Measurements from ENCODE around the gene NKX6-1.

NKX6-1 gene

DNA sequence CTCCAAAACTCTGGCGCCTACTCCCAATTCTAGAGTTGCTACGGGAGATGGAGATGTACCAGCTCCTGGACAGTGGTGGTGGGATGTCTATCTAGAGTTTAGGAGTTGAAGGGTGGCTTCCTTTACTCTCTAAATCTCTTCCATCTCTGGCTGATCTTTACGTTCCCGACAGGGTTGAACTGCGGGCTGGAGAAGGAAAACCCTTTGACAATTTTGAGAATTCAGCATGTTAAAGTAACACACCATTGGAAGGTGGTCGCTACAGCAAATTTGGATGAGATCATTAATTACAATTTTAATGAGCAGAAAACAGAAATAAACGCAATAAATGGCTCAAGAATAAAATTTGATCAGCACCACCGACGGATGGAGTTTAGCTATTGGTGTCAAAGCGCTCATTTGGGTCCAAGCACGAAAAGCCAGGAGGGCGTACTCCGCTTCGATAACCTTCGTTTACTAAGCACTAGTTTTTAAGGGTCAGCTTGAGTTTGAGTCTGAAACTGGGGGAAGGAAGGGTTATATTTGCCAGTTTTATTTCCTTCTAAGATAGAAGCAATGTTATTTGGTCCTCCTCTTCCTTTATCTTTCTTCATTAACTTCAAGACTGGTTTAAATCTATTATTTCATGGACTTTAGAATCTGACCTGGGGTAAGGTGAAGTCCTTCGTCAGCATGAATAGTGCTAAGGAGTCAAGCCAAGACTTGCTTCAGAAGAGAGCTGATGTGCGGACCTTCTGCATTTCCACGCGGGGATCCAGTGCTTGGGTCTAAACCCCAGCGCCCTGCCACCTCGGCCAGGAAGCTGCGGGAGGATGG lies 1.5 kb upstream of the NKX6-1 start:
- no peak overlapping the region for H3K27ac ChIP-seq (ENCODE audit: poor library complexity, severe bottlenecking)
- ATAC-seq (ENCODE audit: low read depth) (no peak), DNase-seq (ENCODE audit: low spot score) (no peak)
- no peaks in the 10 kb centered on the region for H3K36me3 ChIP-seq (ENCODE audit: low read depth)
- no peaks in the 10 kb centered on the region for H3K4me1 ChIP-seq (ENCODE audit: insufficient read depth, poor library complexity, severe bottlenecking)
- H3K27me3 ChIP-seq (ENCODE audit: insufficient read depth, poor library complexity, severe bottlenecking), result peaks cover 100% of the 10 kb centered on the region
- H3K9me3 ChIP-seq (ENCODE audit: severe bottlenecking), result no peaks in the 10 kb centered on the region
- TF ChIP-seq, protein P1, sequence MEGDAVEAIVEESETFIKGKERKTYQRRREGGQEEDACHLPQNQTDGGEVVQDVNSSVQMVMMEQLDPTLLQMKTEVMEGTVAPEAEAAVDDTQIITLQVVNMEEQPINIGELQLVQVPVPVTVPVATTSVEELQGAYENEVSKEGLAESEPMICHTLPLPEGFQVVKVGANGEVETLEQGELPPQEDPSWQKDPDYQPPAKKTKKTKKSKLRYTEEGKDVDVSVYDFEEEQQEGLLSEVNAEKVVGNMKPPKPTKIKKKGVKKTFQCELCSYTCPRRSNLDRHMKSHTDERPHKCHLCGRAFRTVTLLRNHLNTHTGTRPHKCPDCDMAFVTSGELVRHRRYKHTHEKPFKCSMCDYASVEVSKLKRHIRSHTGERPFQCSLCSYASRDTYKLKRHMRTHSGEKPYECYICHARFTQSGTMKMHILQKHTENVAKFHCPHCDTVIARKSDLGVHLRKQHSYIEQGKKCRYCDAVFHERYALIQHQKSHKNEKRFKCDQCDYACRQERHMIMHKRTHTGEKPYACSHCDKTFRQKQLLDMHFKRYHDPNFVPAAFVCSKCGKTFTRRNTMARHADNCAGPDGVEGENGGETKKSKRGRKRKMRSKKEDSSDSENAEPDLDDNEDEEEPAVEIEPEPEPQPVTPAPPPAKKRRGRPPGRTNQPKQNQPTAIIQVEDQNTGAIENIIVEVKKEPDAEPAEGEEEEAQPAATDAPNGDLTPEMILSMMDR (IDR thresholded peaks at IDR 0.05; ENCODE audit: poor library complexity, severe bottlenecking), result no peak
- no peak overlapping the region for H3K4me3 ChIP-seq (ENCODE audit: severe bottlenecking)

DNA sequence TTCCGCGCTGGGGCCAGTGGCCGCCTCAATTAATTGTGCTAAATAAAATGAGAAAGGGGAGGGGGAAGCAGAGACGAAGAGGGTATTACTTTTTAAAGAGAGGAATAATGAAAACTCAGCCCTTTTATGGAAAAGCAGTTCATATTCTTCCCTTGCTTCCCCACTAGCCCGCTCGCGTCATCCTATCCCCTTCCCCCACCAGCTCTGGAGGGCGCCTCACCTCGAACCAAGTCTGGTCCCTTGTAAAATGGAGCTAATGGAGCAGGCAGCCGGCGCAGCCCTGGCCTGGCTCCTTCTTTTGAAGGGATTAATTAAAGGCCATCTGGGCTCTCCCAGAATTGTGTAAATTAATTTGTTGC lies 511 bp upstream of the NKX6-1 start:
- no peak overlapping the region for H3K27ac ChIP-seq (ENCODE audit: poor library complexity, severe bottlenecking)
- H3K36me3 ChIP-seq (ENCODE audit: low read depth), result no peaks in the 10 kb centered on the region
- H3K4me3 ChIP-seq (ENCODE audit: severe bottlenecking), result no peak overlapping the region
- no peaks in the 10 kb centered on the region for H3K4me1 ChIP-seq (ENCODE audit: insufficient read depth, poor library complexity, severe bottlenecking)
- no peak for ATAC-seq (ENCODE audit: low read depth)
- TF ChIP-seq, protein P1 (IDR thresholded peaks at IDR 0.05; ENCODE audit: poor library complexity, severe bottlenecking), result no peak
- no peaks in the 10 kb centered on the region for H3K9me3 ChIP-seq (ENCODE audit: severe bottlenecking)
- H3K27me3 ChIP-seq (ENCODE audit: insufficient read depth, poor library complexity, severe bottlenecking), result peaks cover 100% of the 10 kb centered on the region
- no peak for DNase-seq (ENCODE audit: low spot score)

DNA sequence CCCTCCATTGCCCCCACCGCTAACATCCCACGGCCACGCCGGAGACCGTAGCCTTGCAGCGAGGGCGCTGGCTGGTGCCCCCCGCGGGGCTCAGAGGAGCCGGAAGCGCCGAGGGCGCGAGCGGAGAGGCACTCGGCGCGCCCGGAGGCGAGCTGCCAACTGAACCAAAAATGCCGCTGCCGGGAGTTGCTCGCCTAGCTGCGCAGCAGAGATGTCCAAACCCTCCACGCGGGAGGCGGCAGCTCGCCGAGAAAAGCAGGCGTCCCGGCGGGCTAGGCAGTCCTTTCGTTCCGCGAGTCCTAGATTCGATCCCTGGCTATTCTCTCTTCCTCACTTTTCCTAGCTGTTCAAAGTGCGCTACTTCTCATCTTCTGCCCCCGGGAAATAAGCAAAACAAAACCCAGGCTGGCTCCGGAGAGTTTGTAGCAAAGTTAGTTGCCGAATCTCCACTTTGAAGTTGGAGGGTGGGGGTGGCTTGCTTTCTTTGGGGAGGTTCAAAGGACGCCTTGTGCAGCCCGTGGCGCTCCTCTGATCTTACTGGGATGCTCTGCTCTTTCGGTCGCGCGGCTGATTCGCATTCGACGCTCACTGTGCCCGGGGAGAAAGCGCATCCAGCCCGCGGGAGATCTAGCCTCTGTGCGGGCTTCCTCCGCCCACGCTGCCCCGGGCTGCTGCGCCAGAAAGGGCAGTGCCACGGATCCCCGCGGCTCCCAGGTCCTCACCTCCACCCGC lies 723 bp downstream of the NKX6-1 start:
- no peaks in the 10 kb centered on the region for H3K9me3 ChIP-seq (ENCODE audit: severe bottlenecking)
- no peaks in the 10 kb centered on the region for H3K36me3 ChIP-seq (ENCODE audit: low read depth)
- no peak overlapping the region for H3K27ac ChIP-seq (ENCODE audit: poor library complexity, severe bottlenecking)
- peak; percentile 28 for ATAC-seq (ENCODE audit: low read depth)
- TF ChIP-seq, protein P1 (IDR thresholded peaks at IDR 0.05; ENCODE audit: poor library complexity, severe bottlenecking), result no peak
- H3K4me1 ChIP-seq (ENCODE audit: insufficient read depth, poor library complexity, severe bottlenecking), result no peaks in the 10 kb centered on the region
- H3K27me3 ChIP-seq (ENCODE audit: insufficient read depth, poor library complexity, severe bottlenecking), result peaks cover 100% of the 10 kb centered on the region
- peak overlapping the region; percentile 10 for H3K4me3 ChIP-seq (ENCODE audit: severe bottlenecking)
- DNase-seq (ENCODE audit: low spot score), result no peak

DNA sequence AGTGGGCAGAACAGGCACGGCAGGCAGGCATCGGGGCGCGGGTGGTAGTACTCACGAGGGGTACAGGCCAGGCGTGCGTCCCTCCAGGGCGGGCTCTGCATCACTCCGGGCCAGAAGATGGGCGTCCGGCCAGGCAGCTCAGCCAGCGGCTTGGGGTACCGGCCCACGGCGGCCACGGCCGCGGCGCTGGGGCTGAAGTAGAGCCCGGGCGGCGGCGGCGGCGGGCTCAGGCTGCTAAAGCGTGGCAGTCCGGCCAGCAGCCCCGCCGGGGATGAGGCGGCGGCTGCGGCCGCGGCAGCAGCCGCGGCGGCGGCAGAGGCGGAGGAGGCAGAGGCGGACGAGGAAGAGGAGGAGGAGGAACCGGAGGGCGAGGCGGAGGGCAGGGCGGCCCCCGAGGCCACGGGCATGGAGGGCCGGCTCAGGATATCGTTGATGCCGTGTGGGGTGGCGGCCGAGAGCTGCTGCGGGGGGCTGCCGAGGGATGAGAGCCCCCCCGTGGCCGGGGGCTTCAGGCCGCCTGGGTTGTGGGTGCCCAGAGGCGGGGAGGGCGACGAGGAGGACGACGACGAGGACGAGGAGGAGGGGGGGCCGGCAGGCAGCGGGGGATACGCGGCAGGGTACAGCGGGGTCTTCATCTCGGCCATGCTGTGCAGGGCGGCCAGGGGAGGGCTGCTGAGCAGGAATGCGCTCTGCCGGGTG lies 1.4 kb downstream of the NKX6-1 start:
- TF ChIP-seq, protein P1 (IDR thresholded peaks at IDR 0.05; ENCODE audit: poor library complexity, severe bottlenecking), result no peak
- no peak for ATAC-seq (ENCODE audit: low read depth)
- Histone ChIP-seq H3K36me3 (ENCODE audit: low read depth) (no peaks in the 10 kb centered on the region), H3K27me3 (ENCODE audit: insufficient read depth, poor library complexity, severe bottlenecking) (peaks cover 100% of the 10 kb centered on the region), H3K4me1 (ENCODE audit: insufficient read depth, poor library complexity, severe bottlenecking) (no peaks in the 10 kb centered on the region), H3K27ac (ENCODE audit: poor library complexity, severe bottlenecking) (no peak overlapping the region), H3K4me3 (ENCODE audit: severe bottlenecking) (no peak overlapping the region), H3K9me3 (ENCODE audit: severe bottlenecking) (no peaks in the 10 kb centered on the region)
- DNase-seq (ENCODE audit: low spot score), result no peak

Measured in RWPE2 (cell line).